Hepatocyte (in vitro differentiated cells): ENCODE results near the gene SSRP1. TPM values are rescaled to one million over a fixed set of nuclear protein-coding genes. Genes with fewer than 3 reads are reported as not detected.

Experiments used
- DNase-seq: peaks from one replicate; pipeline ENCODE4 v3.0.0-alpha.2; 2016; ENCODE audit warnings: low spot score
- H2AFZ ChIP-seq: fragments of 200-600 bp; sonication (generic); 2 replicates; pipeline ENCODE4 v1.6.0; 2016; ENCODE audit warnings: antibody characterized with exemption, mild to moderate bottlenecking
- H3K27ac ChIP-seq: fragments of 200-600 bp; sonication (generic); 2 replicates; pipeline ENCODE4 v1.5.1; 2016; ENCODE audit warnings: mild to moderate bottlenecking
- H3K27me3 ChIP-seq: fragments of 200-600 bp; sonication (generic); 2 replicates; pipeline ENCODE4 v1.6.1; 2016
- H3K36me3 ChIP-seq: fragments of 200-600 bp; sonication (generic); replicated peaks from 2 replicates; pipeline ENCODE4 v1.5.1; 2016; ENCODE audit warnings: low read depth; ENCODE audit not compliant: insufficient read depth
- H3K4me1 ChIP-seq: fragments of 200-600 bp; sonication (generic); 2 replicates; pipeline ENCODE4 v1.5.1; 2016; ENCODE audit warnings: mild to moderate bottlenecking, moderate library complexity; ENCODE audit not compliant: insufficient read depth
- H3K4me2 ChIP-seq: fragments of 200-600 bp; sonication (generic); 2 replicates; pipeline ENCODE4 v1.6.0; 2016
- H3K4me3 ChIP-seq: fragments of 200-600 bp; sonication (generic); 2 replicates; pipeline ENCODE4 v1.5.1; 2016; ENCODE audit warnings: mild to moderate bottlenecking
- H3K79me2 ChIP-seq: fragments of 200-600 bp; sonication (generic); 2 replicates; pipeline ENCODE4 v1.6.0; 2017; ENCODE audit warnings: mild to moderate bottlenecking
- H3K9me2 ChIP-seq: fragments of 200-600 bp; sonication (generic); replicated peaks from 2 replicates; pipeline ENCODE4 v1.6.0; 2017; ENCODE audit warnings: mild to moderate bottlenecking; ENCODE audit not compliant: insufficient read depth
- H3K9me3 ChIP-seq: fragments of 200-600 bp; sonication (generic); 2 replicates; pipeline ENCODE4 v1.5.1; 2016; ENCODE audit warnings: low read depth, mild to moderate bottlenecking
- H4K20me1 ChIP-seq: fragments of 200-600 bp; sonication (generic); 2 replicates; pipeline ENCODE4 v1.6.0; 2016; ENCODE audit warnings: mild to moderate bottlenecking; ENCODE audit not compliant: insufficient read depth, poor library complexity, severe bottlenecking
- CTCF ChIP-seq: fragments of 200-600 bp; sonication (generic); IDR thresholded peaks from 2 replicates; pipeline ENCODE4 v1.5.1; 2016; ENCODE audit warnings: antibody characterized with exemption, mild to moderate bottlenecking; ENCODE audit not compliant: poor library complexity
- EZH2 ChIP-seq: fragments of 200-600 bp; sonication (generic); IDR thresholded peaks from 2 replicates; pipeline ENCODE4 v1.6.1; 2016; ENCODE audit warnings: antibody characterized with exemption, mild to moderate bottlenecking, borderline replicate concordance
- EZH2phosphoT487 ChIP-seq: fragments of 200-600 bp; sonication (generic); IDR thresholded peaks from one replicate; pipeline ENCODE4 v1.6.1; 2018; ENCODE audit warnings: antibody characterized with exemption, mild to moderate bottlenecking, low read depth, moderate library complexity; ENCODE audit not compliant: unreplicated experiment, severe bottlenecking
- WGBS: methylation state at CpG from one replicate; pipeline ENCODE4 v1.1.6; 2016; ENCODE audit warnings: low lambda C conversion rate; ENCODE audit errors: missing lambda C conversion rate; 5-methylcytosine and 5-hydroxymethylcytosine counted together
- polyA plus RNA-seq: library from polyadenylated mRNA; unstranded; fragments of >200 nt; fragmentation: Nextera tagmentation; extraction: Ambion mirVana; gene quantifications from 2 replicates; pipeline ENCODE4 v1.2.1, GENCODE V29; 2016
- total RNA-seq: library from RNA; depleted of rRNA; stranded (reverse); fragments of >200 nt; gene quantifications from 2 replicates; pipeline ENCODE4 v1.2.3, GENCODE V29; 2014

Gene SSRP1
- total and polyA plus RNA-seq, 2 experiments from 2014 or later, result 34.0 to 64.6 TPM

DNA sequence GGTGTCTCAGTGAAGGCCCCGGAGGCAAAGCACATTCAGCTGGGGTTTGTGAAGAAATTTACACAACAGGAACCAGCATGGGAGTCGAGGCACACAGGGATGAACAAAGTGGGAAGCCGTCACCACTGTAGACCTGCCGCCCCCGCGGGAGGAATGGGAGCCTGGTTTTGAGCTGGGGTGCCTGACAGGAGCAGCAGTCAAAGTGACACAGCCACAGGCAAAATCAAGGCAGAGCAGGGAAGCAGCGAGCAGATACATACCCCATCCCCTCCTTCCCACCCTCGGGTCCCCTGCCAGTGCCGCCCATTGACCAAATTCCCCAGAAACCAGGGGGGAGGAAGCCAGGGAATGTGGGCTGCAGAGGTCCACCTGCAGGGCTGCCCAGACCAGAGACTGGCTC, 23.3 kb upstream of the SSRP1 start:
- H3K9me2 ChIP-seq, result no peaks in the 10 kb centered on the region
- H3K79me2 ChIP-seq, result no peaks in the 10 kb centered on the region
- no peak for TF ChIP-seq EZH2
- TF ChIP-seq EZH2phosphoT487, result no peak
- no peak for TF ChIP-seq CTCF
- no peaks in the 10 kb centered on the region for H3K9me3 ChIP-seq
- H2AFZ ChIP-seq, result no peak overlapping the region
- no peak overlapping the region for H3K4me3 ChIP-seq
- no peaks in the 10 kb centered on the region for H3K27me3 ChIP-seq
- DNase-seq, result no peak
- peaks cover 6% of the 10 kb centered on the region for H3K4me1 ChIP-seq
- 78% methylated on average over 9 of the region's 9 CpGs for WGBS
- H3K36me3 ChIP-seq, result no peaks in the 10 kb centered on the region
- H3K27ac ChIP-seq, result no peak overlapping the region
- H3K4me2 ChIP-seq, result no peak overlapping the region
- no peaks in the 10 kb centered on the region for H4K20me1 ChIP-seq

- WGBS, result 63% methylated on average over 9 of the region's 9 CpGs
- H3K9me2 ChIP-seq, result no peaks in the 10 kb centered on the region
- DNase-seq, result peak; percentile 28
- no peaks in the 10 kb centered on the region for H3K9me3 ChIP-seq
- H3K4me3 ChIP-seq, result no peak overlapping the region
- no peaks in the 10 kb centered on the region for H3K79me2 ChIP-seq
- H3K36me3 ChIP-seq, result no peaks in the 10 kb centered on the region
- TF ChIP-seq EZH2 (no peak), CTCF (no peak), EZH2phosphoT487 (no peak)
- H3K27me3 ChIP-seq, result no peaks in the 10 kb centered on the region
- no peaks in the 10 kb centered on the region for H4K20me1 ChIP-seq
- no peak overlapping the region for H2AFZ ChIP-seq
- H3K4me1 ChIP-seq, result peaks cover 6% of the 10 kb centered on the region
- H3K4me2 ChIP-seq, result no peak overlapping the region
- no peak overlapping the region for H3K27ac ChIP-seq
These were observed 22.9 kb upstream of the SSRP1 start for GRCh38 chr11:57358543-57358961.

- Histone ChIP-seq H2AFZ (no peak overlapping the region), H4K20me1 (no peaks in the 10 kb centered on the region), H3K4me1 (peaks cover 6% of the 10 kb centered on the region), H3K79me2 (no peaks in the 10 kb centered on the region), H3K9me3 (no peaks in the 10 kb centered on the region), H3K27ac (no peak overlapping the region), H3K36me3 (no peaks in the 10 kb centered on the region), H3K4me2 (no peak overlapping the region), H3K9me2 (no peaks in the 10 kb centered on the region), H3K27me3 (no peaks in the 10 kb centered on the region), H3K4me3 (no peak overlapping the region)
- TF ChIP-seq CTCF (no peak), EZH2phosphoT487 (no peak), EZH2 (no peak)
- DNase-seq, result peak; percentile 33
- WGBS, result 44% methylated on average over 6 of the region's 6 CpGs
These were observed 22.2 kb upstream of the SSRP1 start for GRCh38 chr11:57357856-57358255.

DNA sequence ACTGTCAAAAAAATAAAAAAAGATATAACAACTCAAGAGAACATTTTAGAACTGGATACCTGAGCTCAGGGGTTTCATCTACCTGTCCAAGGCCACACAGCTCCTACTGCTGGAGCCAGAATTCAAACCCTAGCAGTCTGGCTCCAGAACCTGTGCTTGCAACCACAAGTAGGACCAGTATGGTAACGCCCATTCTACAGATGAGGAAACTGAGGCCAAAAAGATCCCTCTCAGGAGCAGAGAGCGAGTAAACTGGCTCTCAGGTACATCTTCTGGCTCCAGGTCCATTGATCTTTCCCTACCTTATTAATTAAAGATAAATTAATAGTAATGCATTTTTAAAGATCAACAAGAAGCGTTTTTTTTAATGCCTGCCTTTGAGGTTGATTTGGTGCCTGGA, 21.6 kb upstream of the SSRP1 start:
- no peaks in the 10 kb centered on the region for H3K36me3 ChIP-seq
- no peak overlapping the region for H2AFZ ChIP-seq
- peaks cover 6% of the 10 kb centered on the region for H3K4me1 ChIP-seq
- no peaks in the 10 kb centered on the region for H3K79me2 ChIP-seq
- H3K27me3 ChIP-seq, result no peaks in the 10 kb centered on the region
- 93% methylated on average over 3 of the region's 3 CpGs for WGBS
- no peaks in the 10 kb centered on the region for H3K9me3 ChIP-seq
- H3K4me2 ChIP-seq, result no peak overlapping the region
- TF ChIP-seq EZH2 (no peak), CTCF (no peak), EZH2phosphoT487 (no peak)
- no peaks in the 10 kb centered on the region for H4K20me1 ChIP-seq
- no peak overlapping the region for H3K27ac ChIP-seq
- no peaks in the 10 kb centered on the region for H3K9me2 ChIP-seq
- DNase-seq, result no peak
- no peak overlapping the region for H3K4me3 ChIP-seq
